ENCODE measurements around the gene HPS3.

Gene HPS3

GRCh38 chr3:149101154-149101553 is 28.3 kb upstream of the HPS3 start:
- H3K4me3 ChIP-seq (ENCODE audit: low read depth, low read length) = no peak overlapping the region
- DNase-seq (ENCODE audit: low read depth) = no peak
- no peak for TF ChIP-seq CTCF (IDR thresholded peaks at IDR 0.05; ENCODE audit: insufficient read depth, low read depth, low read length, missing control alignments)

GRCh38 chr3:149101641-149102040 is 27.8 kb upstream of the HPS3 start:
- TF ChIP-seq CTCF (IDR thresholded peaks at IDR 0.05; ENCODE audit: insufficient read depth, low read depth, low read length, missing control alignments) = no peak
- DNase-seq (ENCODE audit: low read depth) = no peak

GRCh38 chr3:149104484-149104883 is 25.0 kb upstream of the HPS3 start:
- H3K4me3 ChIP-seq (ENCODE audit: low read depth, low read length) = no peak overlapping the region
- DNase-seq (ENCODE audit: low read depth) = no peak
- TF ChIP-seq CTCF (IDR thresholded peaks at IDR 0.05; ENCODE audit: insufficient read depth, low read depth, low read length, missing control alignments) = no peak

More at GRCh38 chr3:149101641-149102040, 27.8 kb upstream of the HPS3 start:
- no peak overlapping the region for H3K4me3 ChIP-seq (ENCODE audit: low read depth, low read length)

- no peak for TF ChIP-seq CTCF (IDR thresholded peaks at IDR 0.05; ENCODE audit: insufficient read depth, low read depth, low read length, missing control alignments)
- DNase-seq (ENCODE audit: low read depth) = no peak
- no peak overlapping the region for H3K4me3 ChIP-seq (ENCODE audit: low read depth, low read length)
Observed at GRCh38 chr3:149114458-149114857, 15.0 kb upstream of the HPS3 start.

- no peak for TF ChIP-seq CTCF (IDR thresholded peaks at IDR 0.05; ENCODE audit: insufficient read depth, low read depth, low read length, missing control alignments)
- H3K4me3 ChIP-seq (ENCODE audit: low read depth, low read length) = no peak overlapping the region
- no peak for DNase-seq (ENCODE audit: low read depth)
Observed at GRCh38 chr3:149115114-149115513, 14.3 kb upstream of the HPS3 start.

- DNase-seq (ENCODE audit: low read depth) = no peak
- H3K4me3 ChIP-seq (ENCODE audit: low read depth, low read length) = no peak overlapping the region
- no peak for TF ChIP-seq CTCF (IDR thresholded peaks at IDR 0.05; ENCODE audit: insufficient read depth, low read depth, low read length, missing control alignments)
Observed at GRCh38 chr3:149118724-149119123, 10.7 kb upstream of the HPS3 start.

- no peak for DNase-seq (ENCODE audit: low read depth)
- no peak for TF ChIP-seq CTCF (IDR thresholded peaks at IDR 0.05; ENCODE audit: insufficient read depth, low read depth, low read length, missing control alignments)
- no peak overlapping the region for H3K4me3 ChIP-seq (ENCODE audit: low read depth, low read length)
Observed at GRCh38 chr3:149119466-149119865, 10.0 kb upstream of the HPS3 start.
